OCI-LY1 (cell line): Measurements from ENCODE around the gene RAPGEF5.

Experiments used
- H2AFZ ChIP-seq: fragments of 200-600 bp; sonication (generic), shearing (Covaris generic); 2 replicates; pipeline ENCODE4 v1.6.0; 2014; ENCODE audit warnings: antibody characterized with exemption, mild to moderate bottlenecking, low read length
- H3F3A ChIP-seq: fragments of 200-600 bp; sonication (generic), shearing (Covaris generic); 2 replicates; pipeline ENCODE4 v1.6.0; 2014; ENCODE audit warnings: mild to moderate bottlenecking, antibody characterized with exemption, low read length, moderate library complexity; ENCODE audit not compliant: insufficient read depth
- H3K27ac ChIP-seq: fragments of 200-600 bp; sonication (generic); 2 replicates; pipeline ENCODE4 v1.5.1; 2014; ENCODE audit warnings: low read length, mixed run types, mild to moderate bottlenecking, low read depth; ENCODE audit not compliant: poor library complexity, severe bottlenecking
- H3K27me3 ChIP-seq: fragments of 200-600 bp; sonication (generic); 2 replicates; pipeline ENCODE4 v1.6.0; 2014; ENCODE audit warnings: antibody characterized with exemption, mild to moderate bottlenecking, low read length, moderate library complexity; ENCODE audit not compliant: insufficient read depth
- H3K36me3 ChIP-seq: fragments of 200-600 bp; sonication (generic); 2 replicates; pipeline ENCODE4 v1.6.1; 2014; ENCODE audit warnings: mild to moderate bottlenecking, antibody characterized with exemption, low read length, moderate library complexity, mixed read lengths; ENCODE audit not compliant: insufficient read depth
- H3K4me1 ChIP-seq: fragments of 200-600 bp; sonication (generic); 2 replicates; pipeline ENCODE4 v1.5.1; 2014; ENCODE audit warnings: mild to moderate bottlenecking, low read length, moderate library complexity; ENCODE audit not compliant: insufficient read depth, severe bottlenecking
- H3K4me2 ChIP-seq: fragments of 200-600 bp; sonication (generic), shearing (Covaris generic); 2 replicates; pipeline ENCODE4 v1.6.1; 2014; ENCODE audit warnings: low read length
- H3K4me3 ChIP-seq: fragments of 200-600 bp; sonication (generic); 2 replicates; pipeline ENCODE4 v1.5.1; 2014; ENCODE audit warnings: low read length, low read depth, mild to moderate bottlenecking, mixed read lengths; ENCODE audit not compliant: poor library complexity, severe bottlenecking
- H3K79me2 ChIP-seq: fragments of 200-600 bp; shearing (Covaris generic); 2 replicates; pipeline ENCODE4 v1.6.1; 2016; ENCODE audit warnings: mixed run types, low read length, mixed read lengths; ENCODE audit not compliant: insufficient read depth
- H3K9ac ChIP-seq: fragments of 200-600 bp; sonication (generic), shearing (Covaris generic); 2 replicates; pipeline ENCODE4 v1.6.1; 2014; ENCODE audit warnings: mild to moderate bottlenecking, low read length, mixed read lengths
- H3K9me2 ChIP-seq: fragments of 200-600 bp; sonication (generic), shearing (Covaris generic); 2 replicates; pipeline ENCODE4 v1.6.1; 2014; ENCODE audit warnings: low read depth, mild to moderate bottlenecking, low read length, mixed read lengths
- H3K9me3 ChIP-seq: fragments of 200-600 bp; shearing (Covaris generic); 2 replicates; pipeline ENCODE4 v1.6.1; 2014; ENCODE audit warnings: low read length, mixed read lengths
- H4K20me1 ChIP-seq: fragments of 200-600 bp; sonication (generic), shearing (Covaris generic); 2 replicates; pipeline ENCODE4 v1.6.0; 2016; ENCODE audit warnings: mild to moderate bottlenecking, low read length; ENCODE audit not compliant: insufficient read depth
- EZH2 ChIP-seq: fragments of 200-600 bp; sonication (generic), shearing (Covaris generic); IDR thresholded peaks from 2 replicates; pipeline ENCODE4 v1.8.0; 2017; ENCODE audit warnings: borderline replicate concordance, mixed run types, mild to moderate bottlenecking, antibody characterized with exemption, low read length, moderate library complexity, mixed read lengths
- TF ChIP-seq, protein P1 (sequence below): fragments of 200-600 bp; sonication (generic), shearing (Covaris generic); IDR thresholded peaks from 2 replicates; pipeline ENCODE4 v1.5.1; 2017; ENCODE audit warnings: mild to moderate bottlenecking, antibody characterized with exemption, low read length, moderate library complexity, mixed read lengths

Gene RAPGEF5, protein sequence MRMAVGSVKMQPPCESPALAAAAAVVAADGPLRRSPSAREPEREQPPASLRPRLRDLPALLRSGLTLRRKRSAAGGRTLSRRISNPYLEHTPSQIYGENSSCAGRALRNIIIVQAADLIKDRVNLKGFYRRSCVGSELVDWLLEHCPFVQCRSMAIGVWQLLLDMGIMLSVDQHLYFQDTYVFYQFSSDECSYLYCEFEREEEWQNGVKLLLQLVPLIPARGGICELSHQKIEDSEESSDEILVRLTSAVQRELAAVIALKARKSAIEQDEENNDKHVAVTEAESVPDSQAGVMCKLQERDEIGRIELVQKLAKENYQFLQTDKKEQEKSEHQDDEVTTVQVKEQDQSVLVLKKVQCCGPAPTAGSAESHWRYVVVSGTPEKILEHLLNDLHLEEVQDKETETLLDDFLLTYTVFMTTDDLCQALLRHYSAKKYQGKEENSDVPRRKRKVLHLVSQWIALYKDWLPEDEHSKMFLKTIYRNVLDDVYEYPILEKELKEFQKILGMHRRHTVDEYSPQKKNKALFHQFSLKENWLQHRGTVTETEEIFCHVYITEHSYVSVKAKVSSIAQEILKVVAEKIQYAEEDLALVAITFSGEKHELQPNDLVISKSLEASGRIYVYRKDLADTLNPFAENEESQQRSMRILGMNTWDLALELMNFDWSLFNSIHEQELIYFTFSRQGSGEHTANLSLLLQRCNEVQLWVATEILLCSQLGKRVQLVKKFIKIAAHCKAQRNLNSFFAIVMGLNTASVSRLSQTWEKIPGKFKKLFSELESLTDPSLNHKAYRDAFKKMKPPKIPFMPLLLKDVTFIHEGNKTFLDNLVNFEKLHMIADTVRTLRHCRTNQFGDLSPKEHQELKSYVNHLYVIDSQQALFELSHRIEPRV

DNA sequence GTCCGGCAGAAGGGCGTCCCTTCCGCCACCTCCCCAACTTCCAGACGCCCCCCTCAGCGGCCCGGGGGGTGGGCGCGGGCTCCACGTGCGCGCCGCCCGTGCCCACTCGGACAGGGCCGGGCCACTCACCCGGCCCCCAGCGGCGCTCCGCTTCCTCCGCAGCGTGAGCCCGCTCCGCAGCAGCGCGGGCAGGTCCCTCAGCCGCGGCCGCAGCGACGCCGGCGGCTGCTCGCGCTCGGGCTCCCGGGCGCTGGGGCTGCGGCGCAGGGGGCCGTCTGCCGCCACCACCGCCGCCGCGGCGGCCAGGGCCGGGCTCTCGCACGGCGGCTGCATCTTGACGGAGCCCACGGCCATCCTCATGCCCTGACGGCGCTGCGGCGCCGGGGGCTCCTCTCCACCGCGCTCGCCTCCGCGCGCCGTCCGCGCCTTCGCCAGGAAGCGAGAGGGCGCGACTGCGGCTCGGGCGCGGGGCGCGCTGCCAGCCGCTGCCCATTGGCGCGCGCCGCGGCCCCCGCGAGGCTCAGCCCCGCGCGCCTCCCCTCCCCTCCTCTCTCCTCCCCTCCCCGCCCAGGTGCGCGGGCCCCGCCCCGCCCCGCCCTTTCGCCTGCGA lies at the start of gene RAPGEF5:
TSS of gene RAPGEF5 (minus strand) at position 454 of the 610 bp plus-strand sequence. CDS start at position 360, 94 bp downstream.
- Histone ChIP-seq H3K79me2 (peaks cover 45% of the 10 kb centered on the region), H3K9me2 (no peaks in the 10 kb centered on the region), H3K4me3 (peak within 1 kb of the TSS; percentile 92), H3F3A (no peaks in the 10 kb centered on the region), H3K27ac (peak within 1 kb of the TSS; percentile 60), H3K36me3 (peaks cover 26% of the 10 kb centered on the region), H3K9me3 (peaks cover 9% of the 10 kb centered on the region; the same call in 1 of the 2 replicates), H2AFZ (peak within 1 kb of the TSS; percentile 62), H3K9ac (peak within 1 kb of the TSS; percentile 78), H3K4me2 (peak within 1 kb of the TSS; percentile 86), H4K20me1 (no peaks in the 10 kb centered on the region), H3K27me3 (no peaks in the 10 kb centered on the region), H3K4me1 (peaks cover 46% of the 10 kb centered on the region)
- TF ChIP-seq, protein P1, sequence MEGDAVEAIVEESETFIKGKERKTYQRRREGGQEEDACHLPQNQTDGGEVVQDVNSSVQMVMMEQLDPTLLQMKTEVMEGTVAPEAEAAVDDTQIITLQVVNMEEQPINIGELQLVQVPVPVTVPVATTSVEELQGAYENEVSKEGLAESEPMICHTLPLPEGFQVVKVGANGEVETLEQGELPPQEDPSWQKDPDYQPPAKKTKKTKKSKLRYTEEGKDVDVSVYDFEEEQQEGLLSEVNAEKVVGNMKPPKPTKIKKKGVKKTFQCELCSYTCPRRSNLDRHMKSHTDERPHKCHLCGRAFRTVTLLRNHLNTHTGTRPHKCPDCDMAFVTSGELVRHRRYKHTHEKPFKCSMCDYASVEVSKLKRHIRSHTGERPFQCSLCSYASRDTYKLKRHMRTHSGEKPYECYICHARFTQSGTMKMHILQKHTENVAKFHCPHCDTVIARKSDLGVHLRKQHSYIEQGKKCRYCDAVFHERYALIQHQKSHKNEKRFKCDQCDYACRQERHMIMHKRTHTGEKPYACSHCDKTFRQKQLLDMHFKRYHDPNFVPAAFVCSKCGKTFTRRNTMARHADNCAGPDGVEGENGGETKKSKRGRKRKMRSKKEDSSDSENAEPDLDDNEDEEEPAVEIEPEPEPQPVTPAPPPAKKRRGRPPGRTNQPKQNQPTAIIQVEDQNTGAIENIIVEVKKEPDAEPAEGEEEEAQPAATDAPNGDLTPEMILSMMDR: no peak
- TF ChIP-seq EZH2: no peak

GRCh38 chr7:22406715-22407114 lies 49.8 kb upstream of the RAPGEF5 start:
- H3K27ac ChIP-seq: no peak overlapping the region
- peaks cover 2% of the 10 kb centered on the region; the same call in 1 of the 2 replicates for H3K9me3 ChIP-seq
- H4K20me1 ChIP-seq: no peaks in the 10 kb centered on the region
- H2AFZ ChIP-seq: no peak overlapping the region
- H3F3A ChIP-seq: no peaks in the 10 kb centered on the region
- TF ChIP-seq EZH2: no peak
- TF ChIP-seq, protein P1: no peak
- H3K4me2 ChIP-seq: no peak overlapping the region
- H3K4me3 ChIP-seq: no peak overlapping the region
- H3K9me2 ChIP-seq: no peaks in the 10 kb centered on the region
- H3K4me1 ChIP-seq: peaks cover 14% of the 10 kb centered on the region
- H3K79me2 ChIP-seq: no peaks in the 10 kb centered on the region
- no peaks in the 10 kb centered on the region for H3K36me3 ChIP-seq
- no peaks in the 10 kb centered on the region for H3K27me3 ChIP-seq
- H3K9ac ChIP-seq: no peak overlapping the region

DNA sequence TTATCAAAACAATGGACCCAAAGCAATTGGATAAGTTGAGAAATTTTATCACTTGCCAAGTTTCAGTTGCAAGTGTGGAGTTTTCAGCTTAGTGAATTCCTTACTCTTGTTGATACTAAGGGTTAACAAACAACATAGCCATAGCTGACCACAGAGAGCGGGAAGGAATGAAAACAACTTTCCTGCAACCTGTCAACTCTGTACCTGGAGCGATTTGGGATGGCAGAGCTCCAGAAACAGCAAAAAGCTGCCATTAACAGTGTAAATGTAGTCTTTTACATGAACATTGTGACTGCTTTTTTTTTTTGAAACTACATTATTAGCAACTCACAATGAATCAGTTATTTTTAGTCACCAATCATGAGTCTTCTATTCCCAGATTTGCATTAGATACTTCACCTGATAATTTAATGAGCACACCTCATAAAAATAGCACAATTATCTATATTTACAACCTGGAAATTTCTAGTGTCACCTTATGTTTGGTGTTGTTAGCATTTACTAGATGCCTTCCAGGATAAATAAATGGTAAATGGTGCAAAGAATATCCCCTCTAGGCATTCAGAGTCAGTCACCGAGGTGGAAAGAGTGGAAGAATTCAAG lies 47.6 kb upstream of the RAPGEF5 start:
- no peak overlapping the region for H3K27ac ChIP-seq
- TF ChIP-seq, protein P1: no peak
- no peak for TF ChIP-seq EZH2
- peaks cover 14% of the 10 kb centered on the region for H3K4me1 ChIP-seq
- H3F3A ChIP-seq: no peaks in the 10 kb centered on the region
- no peaks in the 10 kb centered on the region for H3K27me3 ChIP-seq
- H3K4me2 ChIP-seq: no peak overlapping the region
- no peak overlapping the region for H3K9ac ChIP-seq
- H4K20me1 ChIP-seq: no peaks in the 10 kb centered on the region
- no peak overlapping the region for H2AFZ ChIP-seq
- no peak overlapping the region for H3K4me3 ChIP-seq
- H3K36me3 ChIP-seq: no peaks in the 10 kb centered on the region
- no peaks in the 10 kb centered on the region for H3K9me2 ChIP-seq
- H3K9me3 ChIP-seq: peaks cover 2% of the 10 kb centered on the region; the same call in 1 of the 2 replicates
- no peaks in the 10 kb centered on the region for H3K79me2 ChIP-seq
